Aorta (tissue), 5 donors: ENCODE data around the gene RNF126. TPM values are rescaled to one million over a fixed set of nuclear protein-coding genes. Genes with fewer than 3 reads are reported as not detected.

Experiments
- ATAC-seq: fragments of 200-7000 bp; cut with Tn5 transposase; one replicate; pipeline ENCODE4 v1.9.1; 2022; ENCODE audit warnings: moderate library complexity; ENCODE audit not compliant: low FRiP score
- DNase-seq, 2 donors: peaks; one replicate each; pipeline ENCODE4 v3.0.0-alpha.2; 2020
- H3K27ac ChIP-seq, 2 donors: one replicate each; pipeline ENCODE4 v1.5.1; 2013; ENCODE audit warnings: low read length in 2 of 2, mild to moderate bottlenecking in 2 of 2, moderate library complexity in 2 of 2, control low read depth in 1 of 2, inconsistent platforms in 1 of 2, low read depth in 1 of 2
- H3K27me3 ChIP-seq, 2 donors: one replicate each; pipeline ENCODE4 v1.6.1; 2013; ENCODE audit warnings: control low read depth in 1 of 2, low read length in 1 of 2, mild to moderate bottlenecking in 1 of 2, moderate library complexity in 1 of 2; ENCODE audit not compliant: insufficient read depth in 2 of 2, control insufficient read depth in 1 of 2
- H3K36me3 ChIP-seq, 2 donors: one replicate each; pipeline ENCODE4 v1.6.1; 2013; ENCODE audit warnings: control low read depth in 1 of 2, low read length in 1 of 2, mild to moderate bottlenecking in 1 of 2; ENCODE audit not compliant: insufficient read depth in 2 of 2, control insufficient read depth in 1 of 2
- H3K4me1 ChIP-seq, 2 donors: one replicate each; pipeline ENCODE4 v1.6.1; 2013; ENCODE audit warnings: low read length in 2 of 2, control low read depth in 1 of 2, mild to moderate bottlenecking in 1 of 2, moderate library complexity in 1 of 2; ENCODE audit not compliant: insufficient read depth in 2 of 2, control insufficient read depth in 1 of 2
- H3K4me3 ChIP-seq, 2 donors: one replicate each; pipeline ENCODE4 v1.5.1; 2013; ENCODE audit warnings: low read length in 2 of 2, control low read depth in 1 of 2, mild to moderate bottlenecking in 1 of 2
- H3K9me3 ChIP-seq: one replicate; pipeline ENCODE4 v1.6.1; 2013; ENCODE audit warnings: mild to moderate bottlenecking, low read length; ENCODE audit not compliant: control insufficient read depth
- WGBS, 2 donors: extraction: QIAGEN DNeasy Blood & Tissue Kit; methylation state at CpG; one replicate each; pipeline ENCODE4 v1.1.7; 2013; 5-methylcytosine and 5-hydroxymethylcytosine counted together
- intact Hi-C, 2 donors: fragments of 100-400 bp; cut with DNase I; formaldehyde crosslinking; loops; one replicate each; pipeline versions ENCODE4 v1.14.2 to v1.15.0; 2022
- polyA plus RNA-seq, 2 donors: library from polyadenylated mRNA; stranded (reverse); fragments of 200-250 nt; gene quantifications; one replicate each; pipeline ENCODE4 v1.2.3, GENCODE V29; 2013
- total RNA-seq, 2 donors: library from RNA; stranded (reverse); fragmentation: NEBNext Ultra II Directional; extraction: Animal tissue kit (Norgen Biotek cat#: 25700); gene quantifications; one replicate each; pipeline ENCODE4 v1.2.1, GENCODE V29; 2021
- donor health status: healthy with polysubstance abuse.
- donor health status: Bipolar disorder and iron deficiency.
- donor health status: DM: no; HTN: no; CAD: no.
- donor health status: DM: no; HTN: no; CAD: no.
- donor health status: DM: yes; HTN: yes; CAD: no.

The RNF126 gene
- total and polyA plus RNA-seq, 4 donors: 18.3 to 38.5 (median 26.8) TPM

DNA sequence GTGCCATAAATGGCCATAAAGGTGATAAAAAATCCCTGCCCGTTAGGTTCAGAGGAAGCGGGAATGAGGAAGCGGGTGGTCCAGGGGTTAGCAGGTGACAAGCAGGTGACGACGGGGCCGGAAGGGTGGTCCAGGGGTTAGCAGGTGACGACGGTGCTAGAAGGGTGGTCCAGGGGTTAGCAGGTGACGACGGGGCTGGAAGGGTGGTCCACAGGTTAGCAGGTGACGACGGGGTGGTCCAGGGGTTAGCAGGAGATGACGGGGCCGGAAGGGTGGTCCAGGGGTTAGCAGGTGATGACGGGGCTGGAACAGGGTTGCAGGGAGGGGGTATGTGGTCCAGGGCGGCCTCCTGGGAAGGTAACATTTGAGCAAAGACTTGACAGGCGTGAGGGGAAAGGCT, 26.0 kb upstream of the RNF126 start:
- no peaks in the 10 kb centered on the region for H3K9me3 ChIP-seq
- 89 to 90% methylated on average over 17 of the region's 17 CpGs for WGBS, 2 donors
- DNase-seq (no peak), ATAC-seq (peak; percentile 42)
- H3K36me3 ChIP-seq: no peaks in the 10 kb centered on the region
- H3K4me1 ChIP-seq: no peaks in the 10 kb centered on the region
- intact Hi-C loops: no loop called here
- no peaks in the 10 kb centered on the region for H3K27me3 ChIP-seq
- no peak overlapping the region for H3K4me3 ChIP-seq
- no peak overlapping the region for H3K27ac ChIP-seq

DNA sequence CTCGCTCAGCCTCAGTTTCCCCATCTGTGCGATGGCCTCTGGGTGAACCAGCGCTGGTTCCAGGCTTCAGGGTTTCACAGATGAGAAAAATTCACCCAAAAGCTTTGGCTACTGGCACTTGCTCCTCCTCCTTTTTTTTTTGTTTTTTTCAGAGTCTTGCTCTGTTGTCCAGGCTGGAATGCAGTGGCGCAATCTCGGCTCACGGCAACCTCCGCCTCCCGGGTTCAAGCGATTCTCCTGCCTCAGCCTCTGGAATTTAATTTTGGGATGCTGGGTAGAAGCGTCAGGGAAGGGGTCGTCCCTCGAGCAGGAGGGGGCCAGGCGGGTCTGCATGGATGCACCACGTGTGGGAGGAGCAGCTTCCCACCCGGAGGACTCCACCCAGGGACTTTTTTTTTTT, 25.2 kb upstream of the RNF126 start:
- no peaks in the 10 kb centered on the region for H3K9me3 ChIP-seq
- no peaks in the 10 kb centered on the region for H3K4me1 ChIP-seq
- H3K36me3 ChIP-seq: no peaks in the 10 kb centered on the region
- no peak overlapping the region for H3K27ac ChIP-seq
- ATAC-seq: no peak
- no peak overlapping the region for H3K4me3 ChIP-seq
- H3K27me3 ChIP-seq: no peaks in the 10 kb centered on the region
- WGBS, 2 donors: 67 to 71% methylated on average over 15 of the region's 15 CpGs
- intact Hi-C loops: no loop called here
- no peak for DNase-seq

DNA sequence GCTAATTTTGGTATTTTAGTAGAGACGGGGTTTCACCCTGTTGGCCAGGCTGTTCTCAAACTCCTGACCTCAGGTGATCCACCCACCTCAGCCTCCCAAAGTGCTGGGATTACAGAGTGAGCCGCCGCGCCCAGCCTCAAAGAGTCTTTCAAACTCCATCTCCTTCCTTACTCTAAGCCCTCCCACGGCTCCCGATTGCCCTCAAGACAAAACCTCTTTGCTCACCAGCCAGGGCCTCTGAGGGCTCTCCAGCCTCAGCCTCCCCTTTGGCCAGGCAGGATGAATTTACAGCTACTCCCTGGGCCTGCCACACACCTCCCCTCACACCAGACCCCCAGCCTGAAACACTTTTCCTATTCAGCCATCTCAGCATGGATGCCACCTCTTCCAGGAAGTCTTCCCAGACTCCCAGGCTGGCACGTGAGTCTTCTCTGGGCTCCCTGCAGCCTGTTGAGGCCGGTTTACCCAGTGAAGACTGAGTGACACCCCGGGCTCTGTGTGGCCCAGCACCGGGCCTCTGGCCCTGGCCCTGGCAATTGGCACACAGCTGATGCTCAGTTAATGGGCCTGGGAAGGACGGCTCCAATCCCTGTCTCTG, 24.7 kb upstream of the RNF126 start:
- no peak for ATAC-seq
- 85 to 86% methylated on average over 11 of the region's 11 CpGs for WGBS, 2 donors

GRCh38 chr19:686589-687297, 23.7 kb upstream of the RNF126 start:
- DNase-seq: no peak
- H3K9me3 ChIP-seq: no peaks in the 10 kb centered on the region
- H3K4me3 ChIP-seq: no peak overlapping the region
- no peaks in the 10 kb centered on the region for H3K27me3 ChIP-seq
- intact Hi-C loops: no loop called here
- H3K36me3 ChIP-seq: no peaks in the 10 kb centered on the region
- 65% methylated on average over 17 of the region's 17 CpGs for WGBS, 2 donors
- no peak for ATAC-seq
- no peak overlapping the region for H3K27ac ChIP-seq
- no peaks in the 10 kb centered on the region for H3K4me1 ChIP-seq

More for the DNA sequence above, 24.7 kb upstream of the RNF126 start:
- no peak overlapping the region for H3K27ac ChIP-seq
- no peaks in the 10 kb centered on the region for H3K4me1 ChIP-seq
- H3K9me3 ChIP-seq: no peaks in the 10 kb centered on the region
- intact Hi-C loops: no loop called here
- no peaks in the 10 kb centered on the region for H3K27me3 ChIP-seq
- DNase-seq: no peak
- no peak overlapping the region for H3K4me3 ChIP-seq
- H3K36me3 ChIP-seq: no peaks in the 10 kb centered on the region

DNA sequence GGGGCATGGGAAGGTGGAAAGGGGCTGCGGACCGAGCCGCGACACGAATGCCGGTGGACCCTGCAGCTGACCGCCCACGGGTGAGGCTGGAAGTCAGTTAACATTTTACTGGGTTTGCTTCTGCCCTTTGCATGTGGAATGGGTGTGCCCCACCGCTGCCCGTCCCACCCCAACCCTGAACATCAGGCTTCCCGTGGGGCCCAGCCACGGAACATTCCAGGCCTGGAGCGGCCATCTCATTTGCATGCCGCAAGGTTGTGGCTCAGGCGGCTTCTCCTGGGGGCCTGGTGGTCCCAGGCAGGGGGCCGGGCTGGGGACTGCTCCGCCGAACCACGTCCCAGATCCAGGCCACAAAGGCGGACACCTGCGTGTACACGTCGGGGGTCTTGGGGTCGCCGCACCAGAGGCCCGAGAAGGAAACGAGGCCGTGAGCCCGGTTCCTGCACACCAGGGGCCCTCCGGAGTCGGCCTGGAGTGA, 22.5 kb upstream of the RNF126 start:
- Histone ChIP-seq H3K27ac (no peak overlapping the region), H3K9me3 (no peaks in the 10 kb centered on the region), H3K4me1 (no peaks in the 10 kb centered on the region), H3K4me3 (no peak overlapping the region), H3K27me3 (no peaks in the 10 kb centered on the region), H3K36me3 (no peaks in the 10 kb centered on the region)
- DNase-seq (no peak), ATAC-seq (no peak)
- WGBS, 2 donors: 74 to 77% methylated on average over 31 of the region's 31 CpGs
- intact Hi-C loops: no loop called here

DNA sequence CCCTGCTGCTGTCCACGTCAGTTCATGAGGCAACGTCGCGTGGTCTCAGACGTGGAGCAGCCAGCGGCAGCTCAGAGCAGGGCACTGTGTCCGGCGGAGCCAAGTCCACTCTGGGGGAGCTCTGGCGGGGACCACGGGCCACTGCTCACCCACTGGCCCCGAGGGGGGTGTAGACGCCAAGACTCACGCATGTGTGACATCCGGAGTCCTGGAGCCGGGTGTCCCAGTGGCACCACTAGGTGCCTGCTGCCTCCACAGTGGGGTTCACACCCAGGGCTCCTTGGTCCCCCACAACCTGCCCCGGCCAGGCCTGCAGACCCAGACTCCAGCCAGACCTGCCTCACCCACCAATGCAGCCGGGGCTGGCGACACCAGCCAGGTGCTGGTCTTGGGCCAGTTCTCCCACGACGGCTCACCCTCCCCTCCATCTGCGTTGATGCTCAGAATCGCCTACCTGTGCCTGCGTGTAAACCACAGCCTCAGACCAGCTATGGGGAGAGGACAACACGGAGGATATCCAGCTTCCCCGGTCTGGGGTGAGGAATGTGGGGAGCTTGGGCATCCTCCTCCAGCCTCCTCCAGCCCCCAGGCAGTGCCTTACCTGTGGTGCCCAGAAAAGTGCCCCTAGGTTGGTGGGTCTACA, 19.8 kb upstream of the RNF126 start:
- H3K9me3 ChIP-seq: no peaks in the 10 kb centered on the region
- H3K27ac ChIP-seq: no peak overlapping the region

DNA sequence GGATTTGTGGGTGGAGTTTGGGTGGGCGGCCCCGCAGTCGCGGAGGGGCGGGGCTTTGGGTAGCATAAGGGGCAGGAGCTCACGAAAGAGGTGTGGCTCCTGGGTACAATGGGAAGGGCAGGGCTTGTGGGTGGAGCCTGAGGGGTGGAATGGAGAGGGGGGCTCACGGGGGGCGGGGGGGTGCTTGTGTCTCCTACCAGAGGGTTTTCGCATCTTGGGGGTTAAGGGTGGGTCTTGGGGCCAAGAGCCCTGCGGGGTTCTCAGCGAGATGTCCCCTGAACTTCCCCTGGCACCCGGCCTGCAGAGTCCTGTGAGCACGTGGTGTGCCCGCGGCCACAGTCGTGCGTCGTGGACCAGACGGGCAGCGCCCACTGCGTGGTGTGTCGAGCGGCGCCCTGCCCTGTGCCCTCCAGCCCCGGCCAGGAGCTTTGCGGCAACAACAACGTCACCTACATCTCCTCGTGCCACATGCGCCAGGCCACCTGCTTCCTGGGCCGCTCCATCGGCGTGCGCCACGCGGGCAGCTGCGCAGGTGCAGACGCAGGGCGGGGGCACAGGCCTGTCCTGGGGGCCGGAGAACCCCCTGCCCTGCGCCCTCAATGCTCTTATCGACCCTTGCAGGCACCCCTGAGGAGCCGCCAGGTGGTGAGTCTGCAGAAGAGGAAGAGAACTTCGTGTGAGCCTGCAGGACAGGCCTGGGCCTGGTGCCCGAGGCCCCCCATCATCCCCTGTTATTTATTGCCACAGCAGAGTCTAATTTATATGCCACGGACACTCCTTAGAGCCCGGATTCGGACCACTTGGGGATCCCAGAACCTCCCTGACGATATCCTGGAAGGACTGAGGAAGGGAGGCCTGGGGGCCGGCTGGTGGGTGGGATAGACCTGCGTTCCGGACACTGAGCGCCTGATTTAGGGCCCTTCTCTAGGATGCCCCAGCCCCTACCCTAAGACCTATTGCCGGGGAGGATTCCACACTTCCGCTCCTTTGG, 18.3 kb upstream of the RNF126 start:
- ATAC-seq (no peak), DNase-seq (peak in 1 of 2 donors; percentile 79)
- Histone ChIP-seq H3K4me1 (no peaks in the 10 kb centered on the region), H3K27ac (no peak overlapping the region), H3K36me3 (no peaks in the 10 kb centered on the region), H3K27me3 (no peaks in the 10 kb centered on the region), H3K4me3 (no peak overlapping the region), H3K9me3 (no peaks in the 10 kb centered on the region)
- 76 to 77% methylated on average over 54 of the region's 54 CpGs for WGBS, 2 donors
- intact Hi-C loops: loop anchor here in 1 of 2 donors (2.0 kb wide), 1 partner anchor 19 kb away; the partner anchor contains the start of gene RNF126

More for the DNA sequence above, 19.8 kb upstream of the RNF126 start:
- 69% methylated on average over 25 of the region's 25 CpGs for WGBS, 2 donors
- Histone ChIP-seq H3K4me1 (no peaks in the 10 kb centered on the region), H3K27me3 (no peaks in the 10 kb centered on the region), H3K4me3 (no peak overlapping the region), H3K36me3 (no peaks in the 10 kb centered on the region)
- intact Hi-C loops: no loop called here
- DNase-seq: no peak
- ATAC-seq: no peak
